Stimulated activated CD8-positive, alpha-beta memory T cell treated with anti-CD3 and anti-CD28 coated beads, Interleukin-12 subunit alpha, Interleukin-12 subunit beta, amount 100 ng/mL, for 4 hours (primary cell): ENCODE data around the gene ANKHD1.
"Not testable (repeated sequence)": the region's sequence is repeated elsewhere in the genome, so short reads cannot be mapped to it uniquely, and the experiment has no call there.

ENCODE experiments used
- DNase-seq: peaks from one replicate; pipeline ENCODE4 v3.0.0-alpha.2; 2020; ENCODE audit warnings: low read depth

Gene ANKHD1

GRCh38 chr5:140427726-140428125, 26.1 kb downstream of the ANKHD1 start:
- not testable (repeated sequence) for DNase-seq

DNA sequence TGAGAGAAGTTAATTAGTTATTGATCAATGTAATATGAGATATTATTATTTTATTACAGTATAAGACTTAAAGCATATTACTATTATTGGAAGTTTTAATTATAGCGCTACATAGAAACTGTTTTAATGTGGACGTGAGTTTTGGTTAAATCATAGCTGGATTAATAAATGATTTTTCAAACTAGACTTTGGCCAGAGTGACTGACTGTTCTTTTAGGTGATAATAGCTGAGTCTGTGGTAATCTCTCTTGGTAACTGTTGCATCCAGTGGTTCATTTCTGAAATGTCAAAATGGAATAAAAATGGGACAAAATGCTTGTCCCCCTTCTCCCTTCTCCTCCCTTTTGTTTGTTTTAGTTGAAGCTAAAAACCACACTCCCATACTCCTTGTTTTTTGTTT, 28.1 kb downstream of the ANKHD1 start:
- no peak for DNase-seq

DNA sequence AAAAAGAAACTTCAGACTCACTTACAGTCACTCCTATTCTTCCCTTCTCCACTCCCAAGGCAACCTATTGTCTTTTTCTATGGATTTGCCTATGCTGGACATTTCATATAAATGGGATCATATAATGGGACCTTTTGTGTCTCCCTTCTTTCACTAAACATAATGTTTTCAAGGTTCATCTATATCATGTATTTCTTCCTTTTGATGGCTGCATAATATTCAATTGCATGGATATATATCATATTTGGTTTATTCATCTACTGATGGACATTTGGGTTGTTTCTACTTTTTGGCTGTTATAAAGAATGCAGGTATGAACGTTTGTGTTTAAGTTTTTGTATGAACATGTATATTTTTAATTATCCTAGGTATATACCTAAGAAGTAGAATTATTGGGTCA, 30.6 kb downstream of the ANKHD1 start:
- DNase-seq = no peak

- no peak for DNase-seq
Measured at GRCh38 chr5:140432916-140433315, 31.3 kb downstream of the ANKHD1 start.

DNA sequence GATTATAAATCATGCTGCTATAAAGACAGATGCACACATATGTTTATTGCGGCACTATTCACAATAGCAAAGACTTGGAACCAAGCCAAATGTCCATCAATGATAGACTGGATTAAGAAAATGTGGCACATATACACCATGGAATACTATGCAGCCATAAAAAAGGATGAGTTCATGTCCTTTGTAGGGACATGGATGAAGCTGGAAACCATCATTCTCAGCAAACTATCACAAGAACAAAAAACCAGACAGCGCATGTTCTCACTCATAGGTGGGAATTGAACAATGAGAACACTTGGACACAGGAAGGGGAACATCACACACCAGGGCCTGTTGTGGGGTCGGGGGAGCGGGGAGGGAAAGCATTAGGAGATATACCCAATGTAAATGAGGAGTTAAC, 55.7 kb downstream of the ANKHD1 start:
- DNase-seq = not testable (repeated sequence)

DNA sequence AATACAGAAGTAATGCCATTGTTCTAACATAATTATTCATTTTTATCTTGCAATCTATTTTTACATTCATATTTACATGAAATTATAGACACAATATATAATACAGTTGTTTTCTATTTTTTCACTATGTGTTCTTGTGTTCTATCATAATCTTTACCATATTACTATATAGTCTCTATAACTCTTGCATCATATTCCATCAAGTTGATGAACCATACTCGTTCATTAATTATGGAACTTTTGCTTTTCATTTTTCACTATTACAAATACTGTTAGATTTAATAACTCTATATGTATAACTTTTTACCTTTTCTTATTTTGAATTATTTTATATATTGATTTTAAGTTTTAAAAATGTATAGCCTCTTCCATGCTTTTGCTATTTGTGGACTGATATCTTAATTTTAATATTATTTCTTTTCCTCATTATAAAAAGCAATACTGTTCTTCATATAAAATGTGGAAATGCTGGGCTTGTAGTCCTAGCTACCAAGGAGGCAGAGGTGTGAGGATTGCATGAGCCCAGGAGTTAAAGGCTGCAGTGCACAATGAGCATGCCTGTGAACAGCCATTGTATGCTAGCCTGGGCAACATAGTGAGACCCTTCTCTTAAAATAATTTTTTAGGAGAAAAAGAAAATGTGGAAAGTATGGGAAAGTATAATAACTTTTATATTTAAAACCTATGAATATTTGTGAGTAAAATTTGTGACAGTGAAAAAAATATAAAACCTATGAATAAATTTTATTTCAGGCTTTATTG, 65.5 kb downstream of the ANKHD1 start:
- DNase-seq = no peak

DNA sequence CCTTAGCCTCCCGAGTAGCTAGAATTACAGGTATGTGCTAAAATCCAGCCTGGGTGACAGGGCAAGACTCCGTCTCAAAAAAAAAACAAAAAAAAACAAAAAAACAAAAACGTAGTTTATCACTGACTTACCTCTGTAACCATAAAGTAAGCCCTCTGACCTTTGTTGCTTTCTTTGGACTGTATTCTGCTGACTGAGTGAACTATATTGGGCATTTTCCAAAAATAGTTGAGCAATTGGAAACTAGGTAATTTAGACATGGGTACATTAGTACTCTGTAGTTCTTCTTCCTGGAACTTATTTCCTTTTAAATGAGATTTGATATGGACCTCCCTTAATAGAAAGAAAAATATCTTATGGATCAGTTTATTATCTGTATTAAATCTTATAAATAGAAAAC, 66.6 kb downstream of the ANKHD1 start:
- no peak for DNase-seq

GRCh38 chr5:140469259-140469658, 67.6 kb downstream of the ANKHD1 start:
- DNase-seq = no peak

DNA sequence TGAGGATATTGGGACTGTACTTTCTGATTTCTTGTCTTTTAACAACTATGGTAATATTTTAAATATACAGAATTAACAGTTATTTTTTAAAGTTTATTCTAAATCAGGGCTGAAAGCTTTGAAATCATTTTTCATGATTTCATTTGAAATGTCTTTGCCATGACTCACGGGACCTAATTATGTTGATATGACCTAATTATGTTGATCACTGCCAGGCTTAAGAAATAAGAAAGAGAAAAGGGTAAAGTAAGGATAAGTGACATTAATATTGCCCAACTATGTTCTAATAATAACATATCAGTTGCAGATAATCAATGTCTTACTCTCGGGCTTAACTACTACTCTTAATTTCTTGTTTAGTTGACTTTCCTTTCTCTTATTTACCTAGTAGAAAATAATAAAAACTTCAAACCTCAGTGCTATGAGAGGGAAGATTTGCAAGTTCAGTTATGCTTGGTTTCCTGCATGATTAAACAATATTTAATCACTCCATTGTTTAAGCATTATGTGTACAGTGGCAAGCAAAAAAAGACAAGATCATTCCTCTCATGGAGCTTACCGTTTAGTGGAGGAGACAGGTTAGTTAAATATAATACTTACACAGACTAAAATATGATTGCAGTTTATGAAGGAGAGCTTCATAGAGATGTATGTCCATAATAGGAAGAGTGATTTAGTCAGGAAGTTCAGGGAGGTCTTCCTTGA, 78.8 kb downstream of the ANKHD1 start:
- DNase-seq = no peak

DNA sequence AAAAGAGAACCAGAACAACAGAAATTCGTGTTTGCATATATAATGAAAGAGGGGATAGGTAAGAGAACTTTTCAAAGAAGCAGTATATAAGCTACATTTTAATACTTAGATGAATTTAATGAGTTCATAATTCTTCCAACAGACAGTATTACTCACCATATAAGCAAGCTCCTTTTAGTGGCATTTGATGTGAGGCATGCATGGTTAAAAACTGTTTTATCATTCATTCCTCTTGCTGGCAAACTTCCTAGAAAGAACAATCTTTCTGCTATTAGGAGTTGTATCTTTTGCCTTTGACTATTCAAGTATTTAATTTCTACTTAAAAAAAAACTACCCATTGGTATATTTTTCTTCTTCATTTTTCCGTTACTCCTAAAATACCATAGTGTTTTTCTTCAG, 80.1 kb downstream of the ANKHD1 start:
- DNase-seq = no peak

DNA sequence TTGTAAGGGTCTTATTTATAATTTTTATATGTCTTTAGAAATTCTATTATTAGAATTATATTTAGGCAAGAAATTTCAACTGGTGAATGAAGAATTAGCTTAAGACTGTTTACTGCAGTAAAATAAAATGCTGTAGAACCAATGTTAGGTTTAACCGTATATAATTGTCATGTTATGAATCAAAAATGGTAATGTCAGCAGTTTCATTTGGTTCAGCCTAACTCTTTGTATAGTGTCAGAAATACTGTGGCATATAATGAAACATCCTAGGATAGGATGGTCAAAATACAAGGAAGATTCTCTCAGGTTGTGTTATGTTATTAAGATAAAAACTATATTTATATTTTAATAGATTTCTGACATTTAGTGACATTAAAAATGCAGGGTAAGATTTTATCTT, 81.4 kb downstream of the ANKHD1 start:
- DNase-seq = no peak

GRCh38 chr5:140488141-140488540, 86.5 kb downstream of the ANKHD1 start:
- not testable (repeated sequence) for DNase-seq

DNA sequence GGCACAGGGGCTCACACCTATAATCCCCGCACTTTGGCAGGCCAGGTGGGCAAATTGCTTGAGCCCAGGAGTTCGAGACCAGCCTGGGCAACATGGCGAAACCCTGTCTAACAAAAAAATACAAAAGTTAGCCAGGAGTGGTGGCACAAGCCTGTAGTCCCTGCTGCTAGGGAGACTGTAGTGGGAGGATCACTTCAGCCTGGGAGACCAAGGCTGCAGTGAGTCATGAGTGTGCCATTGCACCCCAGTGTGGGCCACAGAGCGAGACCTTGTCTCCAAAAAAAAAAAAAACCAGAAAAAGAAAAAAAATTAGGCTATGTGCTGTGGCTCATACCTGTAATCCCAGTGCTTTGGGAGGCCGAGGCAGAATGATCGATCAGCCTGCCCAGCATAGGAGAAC, 87.3 kb downstream of the ANKHD1 start:
- no peak for DNase-seq

GRCh38 chr5:140497897-140498296, 96.3 kb downstream of the ANKHD1 start:
- DNase-seq = no peak

- no peak for DNase-seq
Measured at GRCh38 chr5:140498591-140498990, 97.0 kb downstream of the ANKHD1 start.

DNA sequence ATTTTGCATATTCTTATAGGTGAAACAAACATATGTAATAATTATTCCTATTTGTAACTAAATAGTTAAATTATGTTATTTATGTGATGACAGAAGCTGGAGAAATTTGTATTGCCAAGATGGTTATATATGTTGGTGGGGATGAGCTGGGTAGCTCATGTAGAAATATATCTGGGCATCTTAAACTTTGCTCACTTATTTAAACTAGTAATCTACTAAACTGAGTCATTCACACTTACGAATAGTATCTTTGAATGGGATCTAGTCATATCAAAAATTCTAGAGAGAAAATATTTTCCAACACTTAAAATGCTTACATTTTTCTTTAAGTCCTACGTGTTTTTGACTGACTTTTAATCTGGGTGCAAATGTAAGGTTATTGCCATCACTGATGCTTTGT, 101.2 kb downstream of the ANKHD1 start:
- no peak for DNase-seq

- DNase-seq = no peak
Measured at GRCh38 chr5:140509898-140510297, 108.3 kb downstream of the ANKHD1 start.

- no peak for DNase-seq
Measured at GRCh38 chr5:140513124-140513523, 111.5 kb downstream of the ANKHD1 start.

DNA sequence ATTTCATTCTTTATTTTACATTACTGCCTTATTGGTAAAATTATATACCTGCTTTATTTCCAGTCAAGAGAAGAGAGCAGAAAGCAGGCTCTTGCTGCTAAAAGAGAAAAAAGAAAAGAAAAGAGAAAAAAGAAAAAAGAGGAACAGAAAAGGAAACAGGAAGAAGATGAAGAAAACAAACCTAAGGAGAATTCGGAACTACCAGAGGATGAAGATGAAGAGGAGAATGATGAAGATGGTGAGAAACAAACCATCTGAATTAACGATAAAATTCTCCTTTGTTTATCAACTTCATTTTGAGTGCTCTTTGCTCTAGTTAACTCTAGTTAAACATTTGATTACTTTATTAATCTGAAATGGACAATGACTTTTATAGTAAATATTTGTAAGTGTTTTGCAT, 122.4 kb downstream of the ANKHD1 start:
- DNase-seq = no peak

DNA sequence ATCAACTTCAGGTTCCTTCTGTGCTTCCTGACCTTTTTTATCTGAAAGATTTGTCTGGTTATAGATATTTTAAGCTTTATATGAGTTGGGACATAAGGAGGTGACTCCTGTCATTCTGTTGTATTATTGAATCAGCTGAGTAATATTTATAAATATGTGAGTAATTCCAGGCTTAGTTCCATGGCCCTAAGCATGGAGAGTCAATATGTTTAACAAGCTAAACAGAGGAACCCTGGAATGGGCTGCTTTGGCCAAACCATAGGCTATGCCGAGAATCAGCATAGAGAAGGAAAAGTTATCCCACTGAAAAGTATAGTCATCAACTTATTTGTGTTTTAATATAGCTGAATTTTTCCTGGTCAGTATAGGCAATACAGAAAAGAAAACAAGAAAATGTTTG, 138.6 kb downstream of the ANKHD1 start:
- no peak for DNase-seq

GRCh38 chr5:140542972-140543371, 141.3 kb downstream of the ANKHD1 start:
- DNase-seq = no peak

DNA sequence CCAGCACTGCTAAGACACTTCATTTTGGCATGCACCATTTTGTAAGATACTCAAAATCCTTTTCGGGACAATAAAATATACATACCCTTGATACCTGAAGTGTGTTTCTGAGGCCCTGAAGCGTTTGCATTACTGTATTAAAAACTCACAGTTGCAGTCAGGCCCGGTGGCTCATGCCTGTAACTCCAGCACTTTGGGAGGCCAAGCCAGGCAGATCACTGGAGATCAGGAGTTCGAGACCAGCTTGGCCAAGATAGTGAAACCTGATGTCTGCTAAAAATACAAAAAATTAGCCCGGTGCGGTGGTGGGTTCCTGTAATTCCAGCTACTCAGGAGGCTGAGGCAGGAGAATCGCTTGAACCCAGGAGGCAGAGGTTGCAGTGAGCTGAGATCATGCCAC, 143.4 kb downstream of the ANKHD1 start:
- DNase-seq = no peak

DNA sequence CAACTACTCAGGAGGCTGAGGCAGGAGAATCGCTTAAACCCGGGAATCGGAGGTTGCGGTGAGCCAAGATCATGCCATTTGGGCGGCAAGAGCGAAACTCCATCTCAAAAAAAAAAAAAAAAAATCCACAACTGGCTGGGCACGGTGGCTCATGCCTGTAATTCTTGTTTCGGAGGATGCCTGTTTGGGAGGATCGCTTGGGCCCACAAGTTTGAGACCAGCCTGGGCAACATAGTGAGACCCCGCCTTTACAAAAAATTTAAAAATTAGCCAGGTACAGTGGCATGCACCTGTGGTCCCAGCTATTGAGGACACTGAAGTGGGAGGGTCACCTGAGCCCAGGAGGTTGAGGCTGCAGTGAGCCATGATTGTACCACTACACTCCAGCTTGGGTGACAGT, 144.0 kb downstream of the ANKHD1 start:
- no peak for DNase-seq
